Measurements from ENCODE around the gene OR2K2. TPM values are rescaled to one million over a fixed set of nuclear protein-coding genes. Genes with fewer than 3 reads are reported as not detected.

Gene OR2K2
- total RNA-seq = not detected in 2 replicates

DNA sequence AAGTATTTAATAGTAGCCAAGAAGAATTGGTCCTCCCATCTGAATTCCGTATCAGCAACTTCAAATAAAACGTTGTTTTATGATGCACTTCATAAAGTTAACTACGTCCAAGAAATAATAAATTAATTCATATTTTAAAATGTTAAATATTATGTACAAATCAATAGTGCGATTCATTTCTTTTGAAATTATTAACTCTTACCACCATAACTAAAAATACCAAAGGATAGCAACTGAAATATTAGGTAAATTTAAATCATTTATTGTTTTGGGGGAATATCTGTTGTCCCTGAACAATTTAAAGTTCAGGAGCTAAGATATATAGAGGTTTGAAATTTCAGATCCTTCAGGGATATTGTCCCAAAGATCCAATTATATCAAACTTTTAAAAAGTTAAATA is at the start of gene OR2K2:
Gene OR2K2 (minus strand): TSS at position 101 of the 400 bp plus-strand sequence. CDS start 1,791 bp downstream, outside the sequence.

Other genes with a start within 250 kb of the OR2K2 start
- gene ECPAS, start 154.2 kb upstream of the OR2K2 start, total RNA-seq = 55.3 and 57.5 TPM in 2 replicates
- gene ZNF483, start 195.0 kb upstream of the OR2K2 start, total RNA-seq = 0.17 and 0.59 TPM in 2 replicates

Measured in bronchus fibroblast of lung (primary cell).